Measurements from ENCODE around the gene OBSCN. TPM values are rescaled to one million over a fixed set of nuclear protein-coding genes. Genes with fewer than 3 reads are reported as not detected.

Gene OBSCN
- total and polyA plus RNA-seq, 2 donors (not counting 3 experiments of a cell fraction or from before 2014, with no cell fraction given), result 1.5 to 2.9 TPM

GRCh38 chr1:228340686-228341449, 133.0 kb downstream of the OBSCN start:
- dilution Hi-C loops (cut with MboI; ENCODE audit: extremely low pct_ligation_motif_present, low sequenced_read_pairs), result no loop called here
- Histone ChIP-seq H3K9me1 (replicated peaks; ENCODE audit: control insufficient read depth, extremely low read depth, insufficient read depth, low read length) (no peaks in the 10 kb centered on the region), H3K4me1 (ENCODE audit: control insufficient read depth, extremely low read depth, insufficient read depth, low read length) (no peaks in the 10 kb centered on the region), H3K9me3 (replicated peaks; ENCODE audit: control insufficient read depth, insufficient read depth, low read length) (no peaks in the 10 kb centered on the region), H3K36me3 (ENCODE audit: control insufficient read depth in 2 of 2, extremely low read depth in 1 of 2, insufficient read depth in 2 of 2, low read length in 2 of 2) (no peaks in the 10 kb centered on the region), H3K4me2 (ENCODE audit: insufficient read depth, low read length) (no peak overlapping the region), H3K4me3 (replicated peaks in 1 of 3; ENCODE audit: insufficient read depth in 1 of 3, low read depth in 1 of 3, low read length in 3 of 3) (no peak overlapping the region), H3K27me3 (ENCODE audit: control insufficient read depth in 2 of 2, insufficient read depth in 2 of 2, low read length in 2 of 2) (no peaks in the 10 kb centered on the region), H3K27ac (ENCODE audit: insufficient read depth, low read depth, low read length) (no peak overlapping the region), H3K9ac (replicated peaks; ENCODE audit: extremely low read depth, insufficient read depth, low read length) (no peak overlapping the region), H2AFZ (ENCODE audit: low read depth, low read length) (no peak overlapping the region), H4K20me1 (replicated peaks; ENCODE audit: control insufficient read depth, extremely low read depth, insufficient read depth, low read length) (no peaks in the 10 kb centered on the region), H3K79me2 (ENCODE audit: control insufficient read depth, insufficient read depth, low read length) (no peaks in the 10 kb centered on the region)
- intact Hi-C loops (cut with micrococcal nuclease), result no loop called here
- ChIA-PET CTCF (interaction anchor here (1.1 kb wide), 1 partner anchor 341 kb away, joined by 3 read pairs; no protein-coding TSS in a partner anchor), POLR2A (no interaction called here)
- no TSS peak for BruUV-seq (replicated peaks)
- TF ChIP-seq MAX (IDR thresholded peaks at IDR 0.05; ENCODE audit: insufficient read depth, insufficient read length) (no peak), POLR2AphosphoS5 (IDR thresholded peaks at IDR 0.05; ENCODE audit: insufficient read depth, low read depth, low read length) (no peak), POLR2A (IDR thresholded peaks at IDR 0.05; ENCODE audit: low read depth, low read length) (no peak), EZH2 (IDR thresholded peaks at IDR 0.05; ENCODE audit: borderline replicate concordance, low read depth, low read length, severe bottlenecking) (no peak), CTCF (IDR thresholded peaks at IDR 0.05; ENCODE audit: extremely low read depth in 1 of 2, insufficient read depth in 1 of 2, low read depth in 1 of 2, low read length in 2 of 2) (no peak), GATA2 (IDR thresholded peaks at IDR 0.05; ENCODE audit: insufficient read depth, insufficient read length, low read depth, low read length) (no peak), MYC (IDR thresholded peaks at IDR 0.05; ENCODE audit: low read depth, low read length) (no peak), FOS (IDR thresholded peaks at IDR 0.05; ENCODE audit: borderline replicate concordance, insufficient read depth, low read length) (no peak), JUN (IDR thresholded peaks at IDR 0.05; ENCODE audit: borderline replicate concordance, insufficient read depth, insufficient read length, low read depth) (no peak)
- DNase-seq (ENCODE audit: low read depth, low spot score), result no peak
- no peak for FAIRE-seq
